ENCODE data around the gene MARK2. TPM values are rescaled to one million over a fixed set of nuclear protein-coding genes. Genes with fewer than 3 reads are reported as not detected.

Gene MARK2
- total and polyA plus RNA-seq, 2 of the 8 experiments (the other 6 are each of a cell fraction or from before 2014, with no cell fraction given), result 19.3 to 58.5 TPM

DNA sequence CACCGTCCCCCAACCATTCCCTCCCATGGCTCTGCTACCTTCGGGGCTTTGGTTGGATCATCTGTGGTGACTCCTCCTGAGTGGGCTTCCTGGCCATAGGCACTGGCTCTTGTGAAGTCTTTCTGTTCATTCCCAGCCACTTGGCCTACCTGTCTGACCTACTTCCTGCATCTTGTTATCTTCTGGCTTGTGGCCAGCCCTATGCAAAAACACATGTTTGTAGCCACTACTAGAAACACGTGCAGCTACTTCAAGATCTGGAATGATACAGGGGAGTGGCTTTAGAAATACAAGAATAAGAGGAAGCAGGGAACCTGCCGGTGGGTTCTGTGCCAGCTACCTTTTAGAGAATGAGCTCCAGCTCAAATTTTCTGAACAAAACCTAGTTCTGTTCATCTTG is 57.2 kb downstream of the MARK2 start:
- H3K79me1 ChIP-seq (ENCODE audit: low read depth, low read length), result peaks cover 7% of the 10 kb centered on the region
- no peak overlapping the region for H2AK5ac ChIP-seq (ENCODE audit: low read depth, low read length)
- H3K4me2 ChIP-seq (ENCODE audit: insufficient read depth in 1 of 2, low read depth in 2 of 2, low read length in 2 of 2), result no peak overlapping the region
- H3K14ac ChIP-seq (ENCODE audit: insufficient read length), result no peak overlapping the region
- no peak overlapping the region for H2BK20ac ChIP-seq (ENCODE audit: low read length)
- DNase-seq (ENCODE audit: low read depth in 1 of 2, low spot score in 2 of 2) (no peak), FAIRE-seq (no peak)
- H2BK120ac ChIP-seq (replicated peaks; ENCODE audit: low read depth, low read length), result no peak overlapping the region
- H3K23ac ChIP-seq (ENCODE audit: insufficient read length), result no peak overlapping the region
- H3K79me2 ChIP-seq (ENCODE audit: control insufficient read depth in 1 of 2, insufficient read depth in 2 of 2, low read length in 2 of 2), result peaks cover 0 to 30% of the 10 kb centered on the region in 2 experiments; a peak in 2 of 4 replicates
- H3K56ac ChIP-seq (replicated peaks; ENCODE audit: insufficient read length, low read depth, low read length), result no peak overlapping the region
- ChIA-PET POLR2A (ENCODE audit: partially characterized antibody) (no interaction called here), CTCF (ENCODE audit: partially characterized antibody) (interaction anchor here (0.5 to 1.5 kb wide), 4 partner anchors 11 to 59 kb away, joined by 3 to 4 read pairs (median 3); no protein-coding TSS in a partner anchor)
- no peak overlapping the region for H4K91ac ChIP-seq (replicated peaks; ENCODE audit: insufficient read length, low read length)
- no peak overlapping the region for H3K4me3 ChIP-seq (ENCODE audit: extremely low read depth in 1 of 4, insufficient read depth in 2 of 4, low read depth in 3 of 4, low read length in 4 of 4)
- H3K27ac ChIP-seq (ENCODE audit: low read depth, low read length), result no peak overlapping the region
- peaks cover 3 to 9% of the 10 kb centered on the region in 2 experiments for H4K20me1 ChIP-seq (replicated peaks in 1 of 2; ENCODE audit: control insufficient read depth in 1 of 2, insufficient read depth in 2 of 2, low read length in 2 of 2)
- no peak overlapping the region for H2BK15ac ChIP-seq (ENCODE audit: low read length)
- H2BK5ac ChIP-seq (ENCODE audit: low read depth, low read length), result no peak overlapping the region
- TF ChIP-seq TAF7 (optimal IDR thresholded peaks at IDR 0.05; ENCODE audit: borderline replicate concordance, low read depth, low read length) (no peak), MAFK (IDR thresholded peaks at IDR 0.05; ENCODE audit: low read depth, low read length) (no peak), NRF1 (IDR thresholded peaks at IDR 0.05; ENCODE audit: low read depth, low read length) (no peak), SIRT6 (IDR thresholded peaks at IDR 0.05; ENCODE audit: low read length) (no peak), POLR2A (IDR thresholded peaks at IDR 0.05; ENCODE audit: control extremely low read depth in 1 of 2, low read depth in 2 of 2, low read length in 2 of 2) (no peak), PHF8 (conservative IDR thresholded peaks at IDR 0.05; ENCODE audit: low read depth, low read length) (no peak), POU5F1 (IDR thresholded peaks at IDR 0.05; ENCODE audit: low read depth, low read length) (no peak), JUND (IDR thresholded peaks at IDR 0.05; ENCODE audit: low read length) (no peak), BRCA1 (IDR thresholded peaks at IDR 0.05; ENCODE audit: low read depth, low read length) (no peak), FOSL1 (IDR thresholded peaks at IDR 0.05; ENCODE audit: insufficient read depth, low read depth, low read length) (no peak)
- TF ChIP-seq, protein P1, sequence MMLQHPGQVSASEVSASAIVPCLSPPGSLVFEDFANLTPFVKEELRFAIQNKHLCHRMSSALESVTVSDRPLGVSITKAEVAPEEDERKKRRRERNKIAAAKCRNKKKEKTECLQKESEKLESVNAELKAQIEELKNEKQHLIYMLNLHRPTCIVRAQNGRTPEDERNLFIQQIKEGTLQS (IDR thresholded peaks at IDR 0.05; ENCODE audit: insufficient read depth, low read depth, low read length), result no peak
- TF ChIP-seq, protein P2, sequence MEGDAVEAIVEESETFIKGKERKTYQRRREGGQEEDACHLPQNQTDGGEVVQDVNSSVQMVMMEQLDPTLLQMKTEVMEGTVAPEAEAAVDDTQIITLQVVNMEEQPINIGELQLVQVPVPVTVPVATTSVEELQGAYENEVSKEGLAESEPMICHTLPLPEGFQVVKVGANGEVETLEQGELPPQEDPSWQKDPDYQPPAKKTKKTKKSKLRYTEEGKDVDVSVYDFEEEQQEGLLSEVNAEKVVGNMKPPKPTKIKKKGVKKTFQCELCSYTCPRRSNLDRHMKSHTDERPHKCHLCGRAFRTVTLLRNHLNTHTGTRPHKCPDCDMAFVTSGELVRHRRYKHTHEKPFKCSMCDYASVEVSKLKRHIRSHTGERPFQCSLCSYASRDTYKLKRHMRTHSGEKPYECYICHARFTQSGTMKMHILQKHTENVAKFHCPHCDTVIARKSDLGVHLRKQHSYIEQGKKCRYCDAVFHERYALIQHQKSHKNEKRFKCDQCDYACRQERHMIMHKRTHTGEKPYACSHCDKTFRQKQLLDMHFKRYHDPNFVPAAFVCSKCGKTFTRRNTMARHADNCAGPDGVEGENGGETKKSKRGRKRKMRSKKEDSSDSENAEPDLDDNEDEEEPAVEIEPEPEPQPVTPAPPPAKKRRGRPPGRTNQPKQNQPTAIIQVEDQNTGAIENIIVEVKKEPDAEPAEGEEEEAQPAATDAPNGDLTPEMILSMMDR (IDR thresholded peaks at IDR 0.05; ENCODE audit: control extremely low read depth in 1 of 3, insufficient read depth in 1 of 3, low read depth in 1 of 3, low read length in 3 of 3), result no peak
- no peak overlapping the region for H3K18ac ChIP-seq (ENCODE audit: extremely low read depth, low read length)
- H3K27me3 ChIP-seq (replicated peaks in 1 of 4; ENCODE audit: control insufficient read depth in 3 of 4, extremely low read depth in 1 of 4, insufficient read depth in 3 of 4, low read length in 3 of 4), result no peaks in the 10 kb centered on the region
- 0 out of 7 replicates have a peak, but pooled peaks cover 0 to 5% (median 0%) of the 10 kb centered on the region in 4 experiments for H3K4me1 ChIP-seq (replicated peaks in 1 of 4; ENCODE audit: control insufficient read depth in 3 of 4, insufficient read depth in 4 of 4, low read length in 3 of 4)
- no peaks in the 10 kb centered on the region for H3K9me3 ChIP-seq (ENCODE audit: insufficient read depth in 2 of 2, low read depth in 1 of 2, low read length in 1 of 2)
- no peak overlapping the region for H2BK12ac ChIP-seq (ENCODE audit: low read depth, low read length)
- WGBS, 2 experiments (ENCODE audit: extremely low coverage in 1 of 2, insufficient coverage in 1 of 2, insufficient read length in 1 of 2, insufficient replicate concordance in 2 of 2, low coverage in 1 of 2, low lambda C conversion rate in 2 of 2, missing lambda C conversion rate in 1 of 2), result 96% methylated on average over 4 of the region's 4 CpGs; no CpG with 5 or more reads in 1 of the 2 experiments
- peaks cover 31 to 51% (median 44%) of the 10 kb centered on the region in 4 experiments for H3K36me3 ChIP-seq (ENCODE audit: control insufficient read depth in 2 of 4, insufficient read depth in 4 of 4, low read length in 3 of 4)
- no peak overlapping the region for H2AFZ ChIP-seq (ENCODE audit: low read length)
- no peaks in the 10 kb centered on the region for H3K23me2 ChIP-seq (ENCODE audit: low read depth, low read length)
- H3K4ac ChIP-seq (replicated peaks; ENCODE audit: insufficient read length, low read depth, low read length), result no peak overlapping the region
- no peak overlapping the region for H4K8ac ChIP-seq (ENCODE audit: extremely low read depth, insufficient read depth, low read length)
- H4K5ac ChIP-seq (ENCODE audit: insufficient read length, low read depth, low read length), result no peak overlapping the region
- H3K9ac ChIP-seq (replicated peaks in 1 of 4; ENCODE audit: extremely low read depth in 1 of 4, low read depth in 3 of 4, low read length in 3 of 4), result no peak overlapping the region
